GM12873 (cell line): ENCODE data around the gene CARS2.

Experiments
- CTCF ChIP-seq: IDR thresholded peaks from 2 replicates; pipeline ENCODE4 v1.5.1; 2012; ENCODE audit warnings: low read depth, mild to moderate bottlenecking, moderate library complexity, low read length, control low read depth; ENCODE audit not compliant: insufficient read depth; ENCODE audit errors: missing control alignments

Gene CARS2

GRCh38 chr13:110676595-110677587 lies 29.0 kb downstream of the CARS2 start:
- peak; percentile 27 for TF ChIP-seq CTCF

GRCh38 chr13:110669036-110669435 lies 36.9 kb downstream of the CARS2 start:
- no peak for TF ChIP-seq CTCF

- TF ChIP-seq CTCF: no peak
Measured at GRCh38 chr13:110666255-110666533, 39.7 kb downstream of the CARS2 start.

GRCh38 chr13:110665491-110666254 lies 40.2 kb downstream of the CARS2 start:
- TF ChIP-seq CTCF: no peak

- TF ChIP-seq CTCF: no peak
Measured at GRCh38 chr13:110664673-110665072, 41.2 kb downstream of the CARS2 start.

- no peak for TF ChIP-seq CTCF
Measured at GRCh38 chr13:110664041-110664440, 41.9 kb downstream of the CARS2 start.

GRCh38 chr13:110663491-110663890 lies 42.4 kb downstream of the CARS2 start:
- TF ChIP-seq CTCF: no peak
